ENCODE results near the gene CCL5. TPM values are rescaled to one million over a fixed set of nuclear protein-coding genes. Genes with fewer than 3 reads are reported as not detected.

The CCL5 gene
- 0.15 TPM in 1 of 2 replicates, not detected in the other for total RNA-seq

DNA sequence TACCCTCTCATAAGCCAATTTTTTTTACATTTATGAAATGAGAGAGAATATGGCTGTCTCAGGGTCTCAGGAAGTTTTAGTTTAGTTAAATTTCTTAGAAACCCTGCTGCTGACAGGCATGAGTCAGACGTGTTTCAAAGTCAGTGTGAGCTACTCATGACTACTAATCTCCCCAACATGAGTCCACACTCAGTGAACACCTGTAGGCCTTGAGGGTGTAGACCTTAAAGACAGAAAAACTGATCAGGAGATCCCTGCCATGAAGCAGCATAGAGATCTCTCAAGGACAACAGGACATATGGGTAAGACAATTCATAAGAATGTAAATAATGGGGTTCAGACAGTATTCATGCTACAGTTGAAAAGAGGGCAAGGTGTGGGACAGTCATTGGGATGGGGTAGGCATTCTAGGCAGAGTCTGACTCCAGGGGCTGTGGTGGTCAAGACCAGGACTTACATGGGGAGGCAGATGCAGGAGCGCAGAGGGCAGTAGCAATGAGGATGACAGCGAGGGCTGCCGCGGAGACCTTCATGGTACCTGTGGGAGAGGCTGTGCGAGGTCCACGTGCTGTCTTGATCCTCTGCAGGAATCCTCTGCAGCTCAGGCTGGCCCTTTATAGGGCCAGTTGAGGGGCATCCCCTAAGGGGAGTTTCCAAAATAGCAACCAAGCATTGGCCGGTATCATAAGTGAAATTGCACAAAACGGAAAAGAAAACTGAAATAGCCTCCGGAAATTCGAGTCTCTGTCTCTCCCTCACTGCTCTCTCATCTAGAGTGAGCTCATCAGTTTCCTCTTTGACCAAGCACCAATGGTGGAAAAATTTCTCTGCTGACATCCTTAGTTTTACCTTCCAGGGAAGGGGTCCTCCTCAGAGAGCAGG, at the start of gene CCL5:
TSS of gene CCL5 (minus strand) at position 588 of the 882 bp plus-strand sequence.

DNA sequence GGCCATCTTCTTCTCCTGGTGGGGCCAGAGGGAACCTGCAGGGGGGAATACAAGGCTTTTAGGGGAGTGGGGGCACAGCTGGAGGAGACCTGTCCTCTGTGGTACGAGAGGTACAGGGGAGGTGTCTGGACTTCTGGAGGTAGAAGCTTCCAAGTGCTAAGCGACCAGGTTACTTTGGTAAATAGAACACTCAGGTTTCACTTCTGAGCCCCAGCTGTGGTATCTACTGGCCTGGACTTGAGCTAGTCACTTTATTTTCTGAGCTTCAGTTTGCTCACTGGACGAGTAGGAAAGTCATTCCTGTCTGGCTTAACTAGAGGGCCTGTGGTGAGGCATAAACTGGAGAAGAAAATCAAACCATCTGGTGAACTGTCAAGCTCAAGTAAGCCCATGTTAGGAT, 11.4 kb downstream of the CCL5 start, which contains the start of gene HEATR9:
TSS of gene HEATR9 (minus strand) at position 155 of the 400 bp plus-strand sequence. CDS start at position 6, 149 bp downstream.

Other genes starting within 250 kb of the CCL5 start
- 0.15 and 0.32 TPM in 2 replicates for gene RASL10B, start 148.7 kb downstream of the CCL5 start, total RNA-seq
- not detected in 2 replicates for gene GAS2L2, start 127.1 kb downstream of the CCL5 start, total RNA-seq
- not detected in 2 replicates for gene C17orf50, start 119.5 kb downstream of the CCL5 start, total RNA-seq
- gene MMP28, start 84.7 kb downstream of the CCL5 start, total RNA-seq: 4.6 and 10.4 TPM in 2 replicates
- gene TAF15, start 70.9 kb downstream of the CCL5 start, total RNA-seq: 52.9 and 64.1 TPM in 2 replicates
- not detected in 2 replicates for gene HEATR9, start 11.5 kb downstream of the CCL5 start, total RNA-seq
- gene RDM1, start 50.4 kb upstream of the CCL5 start, total RNA-seq: 0.46 TPM in 1 of 2 replicates, not detected in the other
- gene LYZL6, start 63.4 kb upstream of the CCL5 start, total RNA-seq: not detected in 2 replicates
- 0.32 TPM in 1 of 2 replicates, not detected in the other for gene CCL16, start 101.1 kb upstream of the CCL5 start, total RNA-seq
- gene CCL14, start 106.4 kb upstream of the CCL5 start, total RNA-seq: 0.91 and 2.3 TPM in 2 replicates
- gene CCL15, start 121.2 kb upstream of the CCL5 start, total RNA-seq: not detected in 2 replicates
- not detected in 2 replicates for gene CCL23, start 137.6 kb upstream of the CCL5 start, total RNA-seq
- not detected in 2 replicates for gene CCL18, start 183.9 kb upstream of the CCL5 start, total RNA-seq
- not detected in 2 replicates for gene CCL3, start 209.8 kb upstream of the CCL5 start, total RNA-seq
- not detected in 2 replicates for gene CCL4, start 223.5 kb upstream of the CCL5 start, total RNA-seq